Activated CD4-positive, alpha-beta T cell treated with anti-CD3 and anti-CD28 coated beads, Interleukin-2, amount 10 ng/mL, durations not matched to agents 24 days and 14 days (primary cell): ENCODE results near the gene TEX53. TPM values are rescaled to one million over a fixed set of nuclear protein-coding genes. Genes with fewer than 3 reads are reported as not detected.

Experiments used
- DNase-seq: peaks from one replicate; pipeline ENCODE4 v3.0.0; 2022
- H3K27ac Mint-ChIP-seq: one replicate; pipeline ENCODE4 v1.8.0; 2022; ENCODE audit warnings: mild to moderate bottlenecking, mixed read lengths
- H3K27me3 Mint-ChIP-seq: one replicate; pipeline ENCODE4 v1.8.0; 2022; ENCODE audit warnings: mixed read lengths
- H3K36me3 Mint-ChIP-seq: one replicate; pipeline ENCODE4 v1.8.0; 2022; ENCODE audit warnings: low read depth, mild to moderate bottlenecking, mixed read lengths
- H3K4me1 Mint-ChIP-seq: one replicate; pipeline ENCODE4 v1.8.0; 2021; ENCODE audit warnings: mixed read lengths
- H3K4me3 Mint-ChIP-seq: one replicate; pipeline ENCODE4 v1.8.0; 2022; ENCODE audit warnings: mild to moderate bottlenecking, moderate library complexity, mixed read lengths
- H3K9me3 Mint-ChIP-seq: one replicate; pipeline ENCODE4 v1.8.0; 2021; ENCODE audit warnings: mixed read lengths
- intact Hi-C: fragments of 100-400 bp; cut with micrococcal nuclease; formaldehyde crosslinking; loops from one replicate; pipeline ENCODE4 v1.15.1; 2023
- total RNA-seq: library from RNA; stranded (reverse); gene quantifications from 2 replicates; pipeline ENCODE4 v1.2.3, GENCODE V29; 2022

Gene TEX53
- not detected in 2 replicates for total RNA-seq

DNA sequence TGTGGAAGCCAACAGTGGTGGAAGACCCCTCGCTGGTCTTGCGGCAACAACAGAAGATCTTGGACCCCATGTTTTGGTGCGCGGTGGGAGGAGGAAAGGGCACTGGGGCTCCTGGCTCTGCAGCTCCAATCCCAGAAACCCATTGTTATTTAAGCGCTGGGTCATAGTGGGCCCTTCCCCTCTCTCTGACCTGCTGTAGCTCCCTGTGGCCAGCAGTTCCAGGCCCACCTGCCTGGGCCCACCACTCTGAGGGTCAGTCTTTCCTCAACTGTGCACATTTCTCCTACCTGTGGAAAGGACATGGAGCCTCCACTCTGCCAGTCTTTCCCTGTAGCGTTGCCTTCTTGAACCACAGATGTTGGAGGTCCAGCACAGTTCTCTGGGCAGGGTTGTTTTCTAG lies at the start of gene TEX53:
TSS of gene TEX53 (minus strand) at position 101 of the 400 bp plus-strand sequence. CDS start at position 70, 31 bp downstream.
- no peak for DNase-seq
- Mint-ChIP-seq H3K4me3 (no peak within 1 kb of the TSS), H3K9me3 (no peaks in the 10 kb centered on the region), H3K27me3 (peaks cover 3% of the 10 kb centered on the region), H3K4me1 (peaks cover 15% of the 10 kb centered on the region), H3K27ac (no peak within 1 kb of the TSS), H3K36me3 (peaks cover 2% of the 10 kb centered on the region)
- intact Hi-C loops: loop anchor here (10.0 kb wide), 1 partner anchor 223 kb away; no protein-coding TSS in a partner anchor

DNA sequence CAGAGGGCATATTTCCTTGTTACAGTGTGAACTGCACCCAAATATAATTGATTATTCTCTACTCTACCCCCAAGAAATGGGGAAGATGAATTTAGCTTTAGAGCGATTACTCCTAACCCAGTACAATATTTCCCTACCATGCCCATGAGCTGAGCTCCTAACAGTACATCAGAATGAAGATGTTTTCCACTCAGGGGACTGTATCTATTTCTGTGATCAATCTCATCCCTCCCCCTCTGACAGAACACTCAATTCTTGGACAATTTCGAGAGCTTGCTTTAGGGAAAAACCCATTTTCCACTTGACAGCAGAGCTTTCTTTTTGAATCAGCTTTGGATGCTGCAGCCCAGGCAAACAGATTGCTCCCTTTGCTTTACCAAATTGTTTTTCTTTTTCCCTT lies 49.1 kb upstream of the TEX53 start:
- peaks cover 47% of the 10 kb centered on the region for H3K36me3 Mint-ChIP-seq
- intact Hi-C loops: loop anchor here (1.0 kb wide), 2 partner anchors 8 to 12 kb away; no protein-coding TSS in a partner anchor
- H3K27me3 Mint-ChIP-seq: no peaks in the 10 kb centered on the region
- H3K4me3 Mint-ChIP-seq: peak overlapping the region; percentile 70
- no peak for DNase-seq
- H3K9me3 Mint-ChIP-seq: peaks cover 15% of the 10 kb centered on the region
- peaks cover 66% of the 10 kb centered on the region for H3K4me1 Mint-ChIP-seq
- H3K27ac Mint-ChIP-seq: peak overlapping the region; percentile 92

DNA sequence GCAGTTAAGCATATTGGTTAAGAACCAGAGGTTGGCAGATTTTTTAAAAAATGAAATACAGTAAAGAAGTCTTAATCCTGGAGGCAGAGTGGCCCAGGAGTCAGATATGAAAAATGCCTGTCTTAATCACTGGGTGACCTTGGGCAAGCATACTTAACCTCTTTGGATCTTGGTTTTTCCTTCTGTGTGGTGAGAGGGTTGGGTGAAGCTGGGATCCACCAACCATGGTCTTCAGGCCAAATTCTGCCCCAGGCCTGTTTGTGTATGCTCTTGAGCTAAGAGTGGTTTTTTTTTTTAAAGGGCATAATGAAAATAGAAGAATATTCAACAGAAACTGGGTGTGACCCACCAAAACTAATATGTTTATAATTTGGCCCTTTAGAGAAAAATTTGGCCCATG lies 44.4 kb upstream of the TEX53 start:
- Mint-ChIP-seq H3K9me3 (peaks cover 3% of the 10 kb centered on the region), H3K4me3 (no peak overlapping the region), H3K4me1 (peaks cover 68% of the 10 kb centered on the region), H3K36me3 (peaks cover 45% of the 10 kb centered on the region), H3K27ac (peak overlapping the region; percentile 71), H3K27me3 (no peaks in the 10 kb centered on the region)
- intact Hi-C loops: no loop called here
- no peak for DNase-seq

DNA sequence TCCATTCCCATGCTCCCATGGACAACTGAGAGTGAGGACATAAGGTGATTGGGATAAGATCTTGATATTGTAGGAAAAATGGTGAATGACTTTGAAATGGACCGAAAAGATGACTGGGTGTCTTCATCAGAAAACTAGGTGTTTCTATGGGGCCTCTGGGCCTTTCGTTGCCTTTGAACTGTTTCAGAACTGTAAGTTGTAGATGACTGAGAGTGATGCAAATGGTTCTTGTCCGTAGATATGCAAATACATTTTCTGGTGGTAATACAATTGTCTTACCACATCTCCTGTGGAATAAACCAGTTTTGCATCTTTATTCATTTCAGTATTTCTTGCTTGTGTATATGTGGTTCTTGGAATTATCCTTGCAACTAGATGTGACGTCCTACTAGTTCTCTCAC lies 40.3 kb upstream of the TEX53 start:
- intact Hi-C loops: loop anchor here (1.0 to 5.0 kb wide), 9 partner anchors 8 to 311 kb away; partner anchors contain the start of genes AKNA and TEX48
- DNase-seq: peak; percentile 75
- peaks cover 76% of the 10 kb centered on the region for H3K4me1 Mint-ChIP-seq
- peak overlapping the region; percentile 100 for H3K27ac Mint-ChIP-seq
- H3K4me3 Mint-ChIP-seq: peak overlapping the region; percentile 79
- H3K9me3 Mint-ChIP-seq: peaks cover 3% of the 10 kb centered on the region
- peaks cover 25% of the 10 kb centered on the region for H3K36me3 Mint-ChIP-seq
- H3K27me3 Mint-ChIP-seq: no peaks in the 10 kb centered on the region

DNA sequence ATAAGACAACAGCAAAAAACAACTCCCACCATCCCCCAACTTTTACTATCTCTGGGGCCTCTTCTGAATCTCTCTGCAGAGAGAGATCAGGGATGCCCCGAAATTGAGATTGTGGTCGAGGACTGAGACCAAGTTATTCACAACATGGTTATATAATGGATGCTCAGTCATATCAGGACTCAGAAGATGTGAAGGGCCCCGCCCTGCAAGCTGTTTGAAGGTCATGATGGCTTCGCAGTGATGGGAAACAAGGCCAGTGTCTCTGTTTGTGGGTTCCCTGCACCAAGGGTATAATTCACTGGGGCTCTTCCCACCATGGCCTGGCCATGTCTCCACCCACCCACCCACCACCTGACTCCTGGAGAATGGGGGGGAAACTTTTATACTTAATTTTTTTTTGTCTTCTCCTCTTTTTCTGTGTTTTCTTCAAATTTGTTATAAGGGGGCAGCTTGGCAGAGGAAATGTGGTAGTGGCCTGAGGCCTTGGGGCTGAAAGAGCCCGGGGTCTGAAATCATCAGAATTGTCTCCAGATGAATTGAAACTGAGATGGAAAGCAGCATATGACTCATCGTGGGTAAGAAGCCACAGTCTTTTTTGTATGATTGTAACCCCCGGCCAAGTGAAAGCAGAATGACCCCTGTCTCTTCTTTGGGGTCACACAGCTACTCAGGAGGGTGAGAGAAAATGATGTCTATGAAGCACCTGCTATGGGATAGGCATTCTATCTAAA lies 39.4 kb upstream of the TEX53 start:
- peaks cover 21% of the 10 kb centered on the region for H3K36me3 Mint-ChIP-seq
- peaks cover 3% of the 10 kb centered on the region for H3K9me3 Mint-ChIP-seq
- intact Hi-C loops: loop anchor here (1.0 to 5.0 kb wide), 4 partner anchors 40 to 310 kb away; partner anchors contain the start of gene AKNA
- H3K4me3 Mint-ChIP-seq: peak overlapping the region; percentile 79
- DNase-seq: peak; percentile 92
- H3K4me1 Mint-ChIP-seq: peaks cover 79% of the 10 kb centered on the region
- peak overlapping the region; percentile 100 for H3K27ac Mint-ChIP-seq
- H3K27me3 Mint-ChIP-seq: no peaks in the 10 kb centered on the region

DNA sequence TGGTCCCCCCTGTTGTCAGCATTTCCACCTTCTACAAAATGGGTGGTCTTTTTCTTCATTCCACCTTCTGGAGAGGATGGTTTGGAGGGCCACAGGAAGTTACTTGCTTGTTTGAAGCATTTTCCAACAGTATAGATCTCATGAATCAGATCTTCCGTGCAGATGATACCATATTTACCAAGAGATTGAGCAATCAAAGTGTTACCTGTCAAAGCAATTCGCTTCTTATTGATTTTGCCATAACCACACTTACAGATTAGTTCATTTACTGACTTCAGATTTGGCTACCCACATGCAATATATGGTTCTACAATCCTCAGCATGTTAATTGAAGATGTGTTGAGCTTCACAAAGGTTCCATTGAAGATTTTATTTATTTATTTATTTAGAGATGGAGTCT lies 38.3 kb upstream of the TEX53 start:
- H3K36me3 Mint-ChIP-seq: peaks cover 14% of the 10 kb centered on the region
- no peak for DNase-seq
- peaks cover 81% of the 10 kb centered on the region for H3K4me1 Mint-ChIP-seq
- peak overlapping the region; percentile 100 for H3K27ac Mint-ChIP-seq
- H3K4me3 Mint-ChIP-seq: peak overlapping the region; percentile 15
- peaks cover 3% of the 10 kb centered on the region for H3K9me3 Mint-ChIP-seq
- H3K27me3 Mint-ChIP-seq: no peaks in the 10 kb centered on the region
- intact Hi-C loops: loop anchor here (5.0 kb wide), 1 partner anchor 309 kb away; the partner anchor contains the start of gene AKNA

DNA sequence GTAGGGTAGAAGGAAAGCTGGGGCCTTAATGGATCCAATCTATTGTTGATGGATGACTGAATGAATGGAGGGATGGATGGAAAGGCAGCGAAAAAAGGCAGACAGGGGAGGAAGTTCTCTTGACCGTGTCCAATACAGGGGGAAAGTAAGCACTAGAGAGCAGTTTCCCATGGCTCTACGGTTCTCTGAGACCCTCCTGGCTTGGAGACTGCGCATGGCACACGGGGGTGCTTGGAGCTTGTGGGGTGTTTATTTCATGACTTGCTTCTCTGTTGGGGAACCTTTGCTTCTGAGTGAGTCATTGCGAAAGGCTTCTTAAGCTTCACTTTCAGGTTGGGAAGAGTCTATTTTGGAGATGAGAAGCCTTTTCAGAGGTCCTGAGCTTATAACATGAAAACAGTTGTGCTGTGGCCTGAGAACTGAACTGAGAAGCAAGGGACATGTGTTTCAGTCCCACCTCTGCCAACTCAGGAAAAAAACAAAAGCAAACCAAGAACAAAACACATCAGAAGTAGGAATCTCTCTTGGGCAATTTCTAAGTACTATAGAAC lies 37.2 kb upstream of the TEX53 start:
- H3K4me1 Mint-ChIP-seq: peaks cover 87% of the 10 kb centered on the region
- peak; percentile 84 for DNase-seq
- H3K27me3 Mint-ChIP-seq: no peaks in the 10 kb centered on the region
- peaks cover 16% of the 10 kb centered on the region for H3K36me3 Mint-ChIP-seq
- peak overlapping the region; percentile 88 for H3K27ac Mint-ChIP-seq
- H3K4me3 Mint-ChIP-seq: peak overlapping the region; percentile 27
- intact Hi-C loops: loop anchor here (5.0 kb wide), 1 partner anchor 307 kb away; the partner anchor contains the start of gene AKNA
- peaks cover 7% of the 10 kb centered on the region for H3K9me3 Mint-ChIP-seq

DNA sequence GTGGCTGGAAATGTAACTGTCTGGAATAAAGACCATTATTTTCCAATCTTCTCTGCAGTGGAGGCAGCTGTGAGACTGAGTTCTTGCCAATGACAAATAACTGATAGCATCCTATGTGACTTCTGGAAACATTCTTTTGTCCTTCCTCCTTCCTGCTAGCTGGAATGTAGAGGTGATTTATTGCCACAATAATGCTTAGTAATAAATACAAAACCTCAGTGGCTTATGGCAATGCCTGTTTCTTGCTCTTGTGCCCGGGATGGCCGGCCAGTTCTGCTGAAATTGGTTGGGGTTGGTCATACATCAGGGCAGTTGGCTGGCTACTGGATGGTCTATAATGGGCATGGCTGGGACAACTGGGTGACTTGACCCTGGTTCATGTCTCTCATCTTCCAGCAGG lies 36.5 kb upstream of the TEX53 start:
- Mint-ChIP-seq H3K9me3 (peaks cover 4% of the 10 kb centered on the region), H3K4me3 (no peak overlapping the region), H3K27ac (peak overlapping the region; percentile 88), H3K36me3 (peaks cover 13% of the 10 kb centered on the region), H3K4me1 (peaks cover 82% of the 10 kb centered on the region), H3K27me3 (no peaks in the 10 kb centered on the region)
- no peak for DNase-seq
- intact Hi-C loops: no loop called here

DNA sequence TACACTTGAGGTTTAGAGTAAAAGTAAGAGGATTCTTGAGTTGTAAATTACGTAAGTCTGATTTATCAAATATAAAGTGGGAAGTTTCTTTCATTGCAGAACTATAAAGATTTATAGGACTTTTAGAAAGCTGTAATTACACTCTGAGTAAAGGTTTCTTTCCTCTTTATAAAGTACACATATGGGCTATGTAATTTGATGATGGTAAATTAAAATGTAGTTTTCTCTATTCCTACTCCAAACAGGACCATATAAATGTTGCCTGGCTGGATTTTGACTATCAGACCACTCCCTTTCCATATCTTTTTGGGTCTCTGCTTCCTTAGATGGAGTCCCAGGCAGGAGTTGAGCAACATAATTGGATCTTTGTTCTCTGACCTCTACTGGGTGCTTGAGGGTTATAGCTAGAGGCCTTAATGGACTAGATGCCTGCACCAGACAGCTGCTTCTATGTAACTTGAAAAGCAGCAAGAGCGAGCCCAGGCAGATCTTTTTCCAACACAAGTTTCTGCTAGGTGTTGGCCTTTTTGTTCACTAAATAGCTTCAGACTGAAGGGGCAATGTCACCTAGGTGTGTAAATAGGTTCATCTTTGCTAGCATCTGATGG lies 35.7 kb upstream of the TEX53 start:
- H3K36me3 Mint-ChIP-seq: peaks cover 19% of the 10 kb centered on the region
- intact Hi-C loops: no loop called here
- no peak overlapping the region for H3K4me3 Mint-ChIP-seq
- no peak for DNase-seq
- H3K9me3 Mint-ChIP-seq: peaks cover 9% of the 10 kb centered on the region
- peaks cover 82% of the 10 kb centered on the region for H3K4me1 Mint-ChIP-seq
- H3K27me3 Mint-ChIP-seq: no peaks in the 10 kb centered on the region
- peak overlapping the region; percentile 97 for H3K27ac Mint-ChIP-seq

DNA sequence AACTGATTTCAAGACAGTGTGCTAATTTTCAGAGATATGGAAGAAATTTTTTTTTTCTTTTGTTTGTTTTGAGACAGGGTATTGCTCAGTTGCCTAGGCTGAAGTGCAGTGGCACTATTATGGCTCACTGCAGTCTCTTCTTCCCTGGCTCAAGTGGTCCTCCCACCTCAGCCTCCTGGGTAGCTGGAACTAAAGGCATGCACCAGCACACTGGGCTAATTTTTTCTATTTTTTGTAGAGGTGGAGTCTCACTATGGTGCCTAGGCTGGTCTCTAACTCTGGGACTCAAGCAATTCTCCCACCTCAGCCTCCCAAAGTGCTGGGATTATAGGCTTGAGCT lies 34.3 kb upstream of the TEX53 start:
- no peak for DNase-seq
- peak overlapping the region; percentile 59 for H3K4me3 Mint-ChIP-seq
- no peaks in the 10 kb centered on the region for H3K27me3 Mint-ChIP-seq
- H3K27ac Mint-ChIP-seq: peak overlapping the region; percentile 97
- peaks cover 15% of the 10 kb centered on the region for H3K9me3 Mint-ChIP-seq
- intact Hi-C loops: loop anchor here (1.0 to 2.0 kb wide), 8 partner anchors 10 to 517 kb away; partner anchors contain the start of genes TEX48 and TNFSF15
- peaks cover 23% of the 10 kb centered on the region for H3K36me3 Mint-ChIP-seq
- H3K4me1 Mint-ChIP-seq: peaks cover 80% of the 10 kb centered on the region

DNA sequence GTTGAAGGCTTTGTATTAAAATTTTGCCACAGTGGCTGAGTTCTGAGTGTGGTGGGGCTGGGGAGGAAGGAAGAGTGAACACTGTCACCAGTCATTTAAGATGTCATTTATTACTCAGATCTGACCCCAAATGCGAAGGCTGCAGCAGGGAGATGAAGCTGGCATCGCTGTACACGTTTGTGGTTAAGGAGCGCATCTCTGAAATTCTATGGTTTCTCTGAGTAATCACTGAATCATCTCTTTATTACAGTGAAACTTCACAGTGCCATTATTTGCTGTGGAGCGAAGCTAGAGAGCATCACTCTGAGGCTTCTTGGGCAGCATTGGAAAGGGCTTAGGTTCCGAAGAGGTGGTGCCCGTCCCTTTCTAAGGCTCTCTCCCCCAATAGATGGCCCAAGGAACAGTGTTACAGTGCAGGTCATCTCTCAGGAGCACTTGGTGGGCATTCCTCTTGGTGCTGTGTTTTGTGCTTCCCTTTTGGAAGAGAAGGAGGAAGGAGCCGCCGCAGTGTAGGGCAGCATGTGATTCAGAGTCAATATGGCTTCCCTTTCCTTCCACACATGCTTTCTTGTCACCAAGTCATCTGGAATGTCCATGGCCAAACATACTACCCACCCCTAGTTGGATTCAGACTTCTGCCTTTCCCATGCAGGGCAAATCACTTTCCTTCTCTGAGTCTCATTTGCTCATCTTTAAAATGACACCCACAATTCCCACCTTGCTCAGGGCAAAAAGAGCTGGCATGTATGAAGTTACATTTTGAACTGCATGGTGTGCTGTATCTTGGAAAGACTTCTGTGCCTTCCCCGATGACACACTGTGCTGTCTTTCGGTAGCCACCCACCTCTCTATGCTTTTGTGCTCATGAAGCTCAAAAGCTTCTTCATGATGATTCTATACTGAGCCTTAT lies 33.7 kb upstream of the TEX53 start:
- Mint-ChIP-seq H3K4me3 (peak overlapping the region; percentile 59), H3K9me3 (peaks cover 15% of the 10 kb centered on the region), H3K36me3 (peaks cover 25% of the 10 kb centered on the region), H3K4me1 (peaks cover 80% of the 10 kb centered on the region), H3K27ac (peak overlapping the region; percentile 97), H3K27me3 (no peaks in the 10 kb centered on the region)
- peak; percentile 93 for DNase-seq
- intact Hi-C loops: loop anchor here (1.0 to 2.0 kb wide), 8 partner anchors 9 to 518 kb away; partner anchors contain the start of genes TEX48 and TNFSF15

DNA sequence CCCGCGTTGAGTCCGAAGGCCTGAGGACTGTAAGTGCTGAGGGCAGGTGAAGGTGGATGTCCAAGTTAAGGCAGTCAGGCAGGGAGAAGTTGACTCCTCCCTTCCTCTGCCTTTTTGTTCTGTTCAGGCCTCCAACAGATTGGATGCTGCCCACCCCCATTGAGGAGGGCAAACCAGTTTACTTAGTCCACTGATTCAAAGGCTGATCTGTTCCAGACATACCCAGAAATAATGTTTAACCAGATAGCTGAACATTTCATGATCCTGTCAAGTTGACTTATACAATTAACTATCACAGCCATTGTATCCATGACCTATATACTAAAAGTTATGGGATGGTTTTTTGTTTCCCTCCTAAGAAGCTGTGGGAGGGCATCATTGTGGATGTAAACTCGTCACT lies 32.7 kb upstream of the TEX53 start:
- intact Hi-C loops: loop anchor here (1.0 to 2.0 kb wide), 5 partner anchors 8 to 518 kb away; partner anchors contain the start of gene TNFSF15
- Mint-ChIP-seq H3K27me3 (no peaks in the 10 kb centered on the region), H3K9me3 (peaks cover 15% of the 10 kb centered on the region), H3K27ac (peak overlapping the region; percentile 97), H3K4me3 (peak overlapping the region; percentile 50), H3K36me3 (peaks cover 31% of the 10 kb centered on the region), H3K4me1 (peaks cover 83% of the 10 kb centered on the region)
- no peak for DNase-seq

DNA sequence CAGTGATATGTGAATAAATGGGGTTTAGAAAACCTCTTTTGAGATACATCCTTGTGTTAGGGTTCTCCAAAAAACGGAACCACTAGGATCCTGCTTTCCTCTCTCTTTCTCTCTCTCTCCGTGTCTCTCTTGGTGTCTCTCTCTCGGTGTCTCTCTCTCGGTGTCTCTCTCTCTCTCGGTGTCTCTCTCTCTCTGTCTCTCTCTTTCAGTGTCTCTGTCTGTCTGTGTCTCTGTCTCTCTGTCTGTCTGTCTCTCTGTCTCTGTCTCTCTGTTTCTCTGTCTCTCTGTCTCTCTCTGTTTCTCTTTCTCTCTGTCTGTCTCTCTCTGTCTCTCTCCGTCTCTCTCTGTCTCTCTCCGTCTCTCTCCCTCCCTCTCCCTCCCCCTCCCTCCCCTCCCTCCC lies 32.2 kb upstream of the TEX53 start:
- H3K27ac Mint-ChIP-seq: peak overlapping the region; percentile 97
- intact Hi-C loops: loop anchor here (1.0 to 2.0 kb wide), 5 partner anchors 8 to 519 kb away; partner anchors contain the start of gene TNFSF15
- no peak for DNase-seq
- peak overlapping the region; percentile 50 for H3K4me3 Mint-ChIP-seq
- no peaks in the 10 kb centered on the region for H3K27me3 Mint-ChIP-seq
- peaks cover 15% of the 10 kb centered on the region for H3K9me3 Mint-ChIP-seq
- H3K36me3 Mint-ChIP-seq: peaks cover 31% of the 10 kb centered on the region
- peaks cover 81% of the 10 kb centered on the region for H3K4me1 Mint-ChIP-seq
